GM18519 (cell line): Measurements from ENCODE around the gene AHSG.

Experiments used
- ATAC-seq: cut with Tn5 transposase; IDR thresholded peaks from one replicate; pipeline ENCODE4 v1.9.1; 2021; ENCODE audit warnings: mild to moderate bottlenecking, moderate library complexity; ENCODE audit not compliant: unreplicated experiment, low FRiP score

Gene AHSG

GRCh38 chr3:186639778-186640472 lies 27.1 kb downstream of the AHSG start, which contains the start of gene FETUB:
FETUB (plus strand) TSS chr3:186640399; CDS start chr3:186640461, 62 bp downstream.
- ATAC-seq = no peak

GRCh38 chr3:186640473-186640818 lies 27.6 kb downstream of the AHSG start:
- no peak for ATAC-seq

- ATAC-seq = no peak
Observed at GRCh38 chr3:186640929-186641328, 28.1 kb downstream of the AHSG start.

GRCh38 chr3:186642014-186642413 lies 29.2 kb downstream of the AHSG start:
- ATAC-seq = no peak

GRCh38 chr3:186643493-186643892 lies 30.6 kb downstream of the AHSG start:
- no peak for ATAC-seq

GRCh38 chr3:186644683-186645082 lies 31.8 kb downstream of the AHSG start:
- ATAC-seq = no peak

- ATAC-seq = no peak
Observed at GRCh38 chr3:186646106-186646505, 33.2 kb downstream of the AHSG start.

GRCh38 chr3:186646841-186647240 lies 34.0 kb downstream of the AHSG start:
- ATAC-seq = no peak

GRCh38 chr3:186648851-186649250 lies 36.0 kb downstream of the AHSG start:
- ATAC-seq = no peak

GRCh38 chr3:186651678-186652215 lies 38.9 kb downstream of the AHSG start:
- ATAC-seq = no peak

- ATAC-seq = peak; percentile 84
Observed at GRCh38 chr3:186653080-186653707, 40.3 kb downstream of the AHSG start.

GRCh38 chr3:186653984-186654383 lies 41.1 kb downstream of the AHSG start:
- ATAC-seq = no peak

GRCh38 chr3:186663361-186664118 lies 50.7 kb downstream of the AHSG start:
- ATAC-seq = no peak

- no peak for ATAC-seq
Observed at GRCh38 chr3:186664119-186664495, 51.2 kb downstream of the AHSG start.

GRCh38 chr3:186664506-186664905 lies 51.6 kb downstream of the AHSG start:
- ATAC-seq = no peak

GRCh38 chr3:186665625-186666188 lies 52.8 kb downstream of the AHSG start, which contains the start of gene HRG:
HRG (plus strand) TSS chr3:186666014; CDS start chr3:186666032, 18 bp downstream.
- no peak for ATAC-seq

- no peak for ATAC-seq
Observed at GRCh38 chr3:186668426-186668825, 55.6 kb downstream of the AHSG start.

GRCh38 chr3:186669378-186670084 lies 56.7 kb downstream of the AHSG start:
- no peak for ATAC-seq

GRCh38 chr3:186670155-186670554 lies 57.3 kb downstream of the AHSG start:
- ATAC-seq = no peak
